GM12878 (cell line): Measurements from ENCODE around the gene TBC1D22B. TPM values are rescaled to one million over a fixed set of nuclear protein-coding genes. Genes with fewer than 3 reads are reported as not detected.

Experiments
- ATAC-seq: fragments of 200-7000 bp; cut with Tn5 transposase; 3 replicates; pipeline ENCODE4 v1.9.1; 2020; ENCODE audit warnings: mild to moderate bottlenecking, moderate library complexity
- BruUV-seq: library from RNA; stranded (reverse); fragments of 400-500 nt; replicated peaks from 2 replicates; lab custom pipeline; 2021; lab: Mats Ljungman, UMichigan
- CTCF ChIA-PET: fragments of 300-600 bp; sonication (Branson Sonifier 250); formaldehyde crosslinking; extraction: SDS; loops from one replicate; lab custom pipeline; 2021; ENCODE audit warnings: inconsistent platforms; lab: Yijun Ruan, JAX
- POLR2A ChIA-PET: fragments of 350-600 bp; formaldehyde crosslinking; extraction: SDS; loops from one replicate; lab custom pipeline; 2021; ENCODE audit warnings: inconsistent platforms; lab: Charles Lee
- RAD21 ChIA-PET: fragments of 300-600 bp; sonication (Branson Sonifier 250); formaldehyde crosslinking; loops from one replicate; lab custom pipeline; 2023; ENCODE audit warnings: antibody characterized with exemption; ENCODE audit not compliant: unreplicated experiment; lab: Charles Lee
- SMC1A ChIA-PET: fragments of 300-600 bp; sonication (Branson Sonifier 250); formaldehyde crosslinking; loops from one replicate; lab custom pipeline; 2023; ENCODE audit not compliant: unreplicated experiment, uncharacterized antibody; lab: Charles Lee
- DNase-seq: peaks from one replicate; pipeline ENCODE4 v3.0.0-alpha.2; 2011; ENCODE audit warnings: low read depth, low spot score
- FAIRE-seq: peaks from 3 replicates; lab custom pipeline; 2011; peaks lifted over from hg19 to GRCh38; lab: Jason Lieb, UNC
- H2AFZ ChIP-seq: 2 replicates; pipeline ENCODE4 v1.6.0; 2011; ENCODE audit warnings: low read depth, low read length, control low read depth; ENCODE audit not compliant: control insufficient read depth
- H3K27ac ChIP-seq: 2 replicates; pipeline ENCODE4 v1.5.1; 2011; ENCODE audit warnings: control low read depth; ENCODE audit not compliant: control insufficient read depth, insufficient read depth
- H3K27me3 ChIP-seq, 2 experiments: replicated peaks in 1 of 2; 2 replicates each; pipeline versions ENCODE4 v1.6.0 to v1.6.1; 2011; ENCODE audit warnings: low read length in 1 of 2; ENCODE audit not compliant: control insufficient read depth in 2 of 2, insufficient read depth in 2 of 2
- H3K36me3 ChIP-seq, 2 experiments: 2 replicates each; pipeline ENCODE4 v1.5.1; 2011; ENCODE audit warnings: low read length in 1 of 2; ENCODE audit not compliant: control insufficient read depth in 2 of 2, insufficient read depth in 2 of 2
- H3K4me1 ChIP-seq: 2 replicates; pipeline ENCODE4 v1.6.1; 2011; ENCODE audit warnings: mild to moderate bottlenecking, low read length, moderate library complexity, mixed read lengths; ENCODE audit not compliant: control insufficient read depth, insufficient read depth
- H3K4me2 ChIP-seq: 2 replicates; pipeline ENCODE4 v1.6.0; 2011; ENCODE audit warnings: control low read depth; ENCODE audit not compliant: control insufficient read depth, insufficient read depth
- H3K4me3 ChIP-seq: fragments of 200-600 bp; sonication (generic); 2 replicates; pipeline ENCODE4 v1.5.1; 2016
- H3K79me2 ChIP-seq: 2 replicates; pipeline ENCODE4 v1.6.0; 2011; ENCODE audit warnings: low read length; ENCODE audit not compliant: control insufficient read depth, insufficient read depth
- H3K9ac ChIP-seq: 2 replicates; pipeline ENCODE4 v1.8.0; 2011; ENCODE audit warnings: low read length, control low read depth, mixed read lengths; ENCODE audit not compliant: control insufficient read depth, insufficient read depth
- H3K9me3 ChIP-seq: replicated peaks from 3 replicates; pipeline ENCODE4 v1.5.1; 2011; ENCODE audit warnings: mild to moderate bottlenecking, low read length; ENCODE audit not compliant: control insufficient read depth, insufficient read depth
- H4K20me1 ChIP-seq: 2 replicates; pipeline ENCODE4 v1.6.0; 2011; ENCODE audit not compliant: control insufficient read depth, insufficient read depth
- BHLHE40 ChIP-seq, 2 experiments: fragments of 450-650 bp in 1 of 2; IDR thresholded peaks; 2 replicates each; pipeline ENCODE4 v1.6.1; 2011 to 2017; ENCODE audit warnings: low read depth in 2 of 2, borderline replicate concordance in 1 of 2, improper control_type of control experiment in 1 of 2, low read length in 1 of 2, mild to moderate bottlenecking in 1 of 2
- CBFB ChIP-seq: IDR thresholded peaks from 2 replicates; pipeline ENCODE4 v1.6.1; 2016; ENCODE audit warnings: antibody characterized with exemption, low read depth
- ESRRA ChIP-seq: IDR thresholded peaks from 2 replicates; pipeline ENCODE4 v1.6.1; 2012; ENCODE audit warnings: mild to moderate bottlenecking, low read length, improper control_type of control experiment
- PBX3 ChIP-seq: IDR thresholded peaks from 2 replicates; pipeline ENCODE4 v1.6.1; 2011; ENCODE audit warnings: mild to moderate bottlenecking, low read depth, low read length, moderate library complexity; ENCODE audit not compliant: insufficient replicate concordance
- POLR2AphosphoS5 ChIP-seq: IDR thresholded peaks from 2 replicates; pipeline ENCODE4 v1.6.1; 2011; ENCODE audit warnings: mild to moderate bottlenecking, low read length, inconsistent platforms
- RAD21 ChIP-seq: IDR thresholded peaks from 2 replicates; pipeline ENCODE4 v1.6.1; 2011; ENCODE audit warnings: mild to moderate bottlenecking, low read depth, low read length, moderate library complexity; ENCODE audit not compliant: insufficient read depth
- RUNX3 ChIP-seq: IDR thresholded peaks from 2 replicates; pipeline ENCODE4 v1.6.1; 2012; ENCODE audit warnings: low read length, inconsistent platforms
- SMC3 ChIP-seq: IDR thresholded peaks from 2 replicates; pipeline ENCODE4 v1.6.1; 2011; ENCODE audit warnings: low read length, improper control_type of control experiment, borderline replicate concordance
- TBL1XR1 ChIP-seq: IDR thresholded peaks from 2 replicates; pipeline ENCODE4 v1.6.1; 2012; ENCODE audit warnings: low read depth, low read length, improper control_type of control experiment
- ZNF384 ChIP-seq: IDR thresholded peaks from 2 replicates; pipeline ENCODE4 v1.6.1; 2012; ENCODE audit warnings: low read depth, mild to moderate bottlenecking, low read length, improper control_type of control experiment, borderline replicate concordance
- WGBS: methylation state at CpG from one replicate; pipeline ENCODE4 v1.1.6; 2016; ENCODE audit warnings: low lambda C conversion rate; ENCODE audit not compliant: insufficient replicate concordance, insufficient coverage; ENCODE audit errors: missing lambda C conversion rate; 5-methylcytosine and 5-hydroxymethylcytosine counted together
- in situ Hi-C: fragments of 300-500 bp; cut with MboI; formaldehyde crosslinking; loops from 9 replicates; pipeline ENCODE4 v1.14.3; 2018; ENCODE audit warnings: mixed read lengths
- intact Hi-C: fragments of 100-400 bp; cut with micrococcal nuclease; formaldehyde crosslinking; loops from one replicate; pipeline ENCODE4 v1.14.2; 2022; ENCODE audit not compliant: unreplicated experiment
- polyA plus RNA-seq, 11 experiments: library from polyadenylated mRNA; depleted of rRNA in 4 of 11; unstranded in 6 of 11; stranded (reverse) in 5 of 11; fragments of >200 nt; fragmentation: Nextera tagmentation in 4 of 11; fragmentation: Illumina TruSeq in 1 of 11; extraction: Ambion mirVana in 4 of 11; extraction: Trizol in 1 of 11; gene quantifications; 1 replicate in 1 of 11; 2 replicates in 10 of 11; pipeline versions ENCODE4 v1.2.1 to v1.2.3, GENCODE V29; 2011 to 2016; ENCODE audit warnings: inconsistent platforms in 2 of 11, missing spikeins in 2 of 11, low read depth in 1 of 11
- total RNA-seq, 4 experiments: library from RNA; depleted of rRNA in 3 of 4; stranded (reverse); fragments of >200 nt in 3 of 4; fragmentation: Illumina TruSeq in 1 of 4; extraction: Trizol in 1 of 4; gene quantifications; 2 replicates each; pipeline versions ENCODE4 v1.2.1 to v1.2.3, GENCODE V29; 2013 to 2021
- TF ChIP-seq, protein P1 (sequence below): fragments of 450-650 bp; IDR thresholded peaks from 2 replicates; pipeline ENCODE4 v1.6.1; 2016; ENCODE audit warnings: mild to moderate bottlenecking
- TF ChIP-seq, protein P2 (sequence below), 3 experiments: IDR thresholded peaks in 2 of 3; conservative IDR thresholded peaks in 1 of 3; 2 replicates each; pipeline ENCODE4 v1.5.1; 2011; ENCODE audit warnings: low read depth in 3 of 3, low read length in 3 of 3, mild to moderate bottlenecking in 3 of 3, control low read depth in 2 of 3, moderate library complexity in 2 of 3, inconsistent platforms in 1 of 3, mixed read lengths in 1 of 3; ENCODE audit not compliant: control insufficient read depth in 2 of 3, insufficient read depth in 1 of 3; ENCODE audit errors: extremely low read depth in 1 of 3

TBC1D22B gene
- total and polyA plus RNA-seq, 10 of the 15 experiments (the other 5 are each of a cell fraction or from before 2014, with no cell fraction given): 3.4 to 18.7 (median 14.1) TPM

DNA sequence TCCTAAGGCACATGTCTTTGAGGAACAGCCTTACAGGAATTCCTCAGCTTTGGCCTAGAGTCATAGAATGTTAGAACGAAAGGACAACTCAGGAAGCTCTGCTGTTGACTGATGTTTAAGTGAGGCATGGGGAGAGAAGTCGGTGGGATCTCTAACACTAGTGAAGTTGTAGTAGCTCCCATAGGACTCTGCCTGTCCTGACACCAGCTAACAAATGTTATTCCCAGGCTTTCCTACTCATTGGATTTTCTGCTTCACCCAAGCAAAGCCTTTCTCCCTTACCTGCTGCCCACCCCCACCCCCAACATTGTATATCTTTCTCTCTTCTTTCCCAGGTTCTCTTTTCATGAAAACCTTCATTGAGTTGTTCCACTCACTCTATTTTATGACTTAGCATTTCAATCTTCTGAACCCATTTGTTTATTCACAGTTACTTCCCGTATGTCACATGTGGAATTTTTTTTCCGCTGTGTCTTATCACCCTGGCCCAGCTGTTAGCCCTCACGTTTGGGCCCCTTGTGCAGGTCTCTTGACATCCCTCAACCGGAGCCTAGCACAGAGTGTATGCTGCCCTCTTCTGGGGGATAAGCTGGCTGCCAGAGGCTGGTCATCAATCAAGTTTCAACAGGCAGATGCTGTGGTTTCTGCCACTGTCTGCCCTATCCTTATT is 57.0 kb downstream of the TBC1D22B start:
- CTCF ChIA-PET: interaction anchor here (0.7 to 8.8 kb wide), 28 partner anchors 10 to 549 kb away, joined by 3 to 112 read pairs (median 4); partner anchors contain the start of genes TBC1D22B and TMEM217

More for the DNA sequence above, 57.0 kb downstream of the TBC1D22B start:
- ATAC-seq: peak; percentile 89
- POLR2A ChIA-PET: interaction anchor here (0.6 kb wide), 1 partner anchor 38 kb away, joined by 5 read pairs; no protein-coding TSS in a partner anchor
- peaks cover 19% of the 10 kb centered on the region for H3K4me1 ChIP-seq
- H4K20me1 ChIP-seq: no peaks in the 10 kb centered on the region
- intact Hi-C loops: no loop called here
- H3K36me3 ChIP-seq: peaks cover 6 to 29% of the 10 kb centered on the region in 2 experiments
- no TSS peak for BruUV-seq
- H2AFZ ChIP-seq: no peak overlapping the region
- H3K9me3 ChIP-seq: no peaks in the 10 kb centered on the region
- peak; percentile 89 for TF ChIP-seq PBX3
- no peak for TF ChIP-seq ZNF384
- TF ChIP-seq BHLHE40 (IDR thresholded peaks at IDR 0.05; ENCODE audit: borderline replicate concordance in 1 of 2, low read depth in 2 of 2, low read length in 1 of 2): peak; percentile 62 to 65; a peak in 3 of 4 replicates
- TF ChIP-seq, protein P1, sequence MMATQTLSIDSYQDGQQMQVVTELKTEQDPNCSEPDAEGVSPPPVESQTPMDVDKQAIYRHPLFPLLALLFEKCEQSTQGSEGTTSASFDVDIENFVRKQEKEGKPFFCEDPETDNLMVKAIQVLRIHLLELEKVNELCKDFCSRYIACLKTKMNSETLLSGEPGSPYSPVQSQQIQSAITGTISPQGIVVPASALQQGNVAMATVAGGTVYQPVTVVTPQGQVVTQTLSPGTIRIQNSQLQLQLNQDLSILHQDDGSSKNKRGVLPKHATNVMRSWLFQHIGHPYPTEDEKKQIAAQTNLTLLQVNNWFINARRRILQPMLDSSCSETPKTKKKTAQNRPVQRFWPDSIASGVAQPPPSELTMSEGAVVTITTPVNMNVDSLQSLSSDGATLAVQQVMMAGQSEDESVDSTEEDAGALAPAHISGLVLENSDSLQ: peak; percentile 89
- TF ChIP-seq RUNX3: peak; percentile 40; the same call in 1 of the 2 replicates
- peak; percentile 37 for TF ChIP-seq SMC3
- no peak for TF ChIP-seq POLR2AphosphoS5
- TF ChIP-seq TBL1XR1: no peak
- peak; percentile 73 for TF ChIP-seq RAD21
- TF ChIP-seq, protein P2, sequence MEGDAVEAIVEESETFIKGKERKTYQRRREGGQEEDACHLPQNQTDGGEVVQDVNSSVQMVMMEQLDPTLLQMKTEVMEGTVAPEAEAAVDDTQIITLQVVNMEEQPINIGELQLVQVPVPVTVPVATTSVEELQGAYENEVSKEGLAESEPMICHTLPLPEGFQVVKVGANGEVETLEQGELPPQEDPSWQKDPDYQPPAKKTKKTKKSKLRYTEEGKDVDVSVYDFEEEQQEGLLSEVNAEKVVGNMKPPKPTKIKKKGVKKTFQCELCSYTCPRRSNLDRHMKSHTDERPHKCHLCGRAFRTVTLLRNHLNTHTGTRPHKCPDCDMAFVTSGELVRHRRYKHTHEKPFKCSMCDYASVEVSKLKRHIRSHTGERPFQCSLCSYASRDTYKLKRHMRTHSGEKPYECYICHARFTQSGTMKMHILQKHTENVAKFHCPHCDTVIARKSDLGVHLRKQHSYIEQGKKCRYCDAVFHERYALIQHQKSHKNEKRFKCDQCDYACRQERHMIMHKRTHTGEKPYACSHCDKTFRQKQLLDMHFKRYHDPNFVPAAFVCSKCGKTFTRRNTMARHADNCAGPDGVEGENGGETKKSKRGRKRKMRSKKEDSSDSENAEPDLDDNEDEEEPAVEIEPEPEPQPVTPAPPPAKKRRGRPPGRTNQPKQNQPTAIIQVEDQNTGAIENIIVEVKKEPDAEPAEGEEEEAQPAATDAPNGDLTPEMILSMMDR (IDR thresholded peaks at IDR 0.05 in 2 of 3, conservative IDR thresholded peaks at IDR 0.05 in 1 of 3; ENCODE audit: control insufficient read depth in 2 of 3, extremely low read depth in 1 of 3, insufficient read depth in 1 of 3, low read depth in 3 of 3, low read length in 3 of 3): peak; percentile 63 to 74 (median 73)
- no peak for TF ChIP-seq CBFB
- TF ChIP-seq ESRRA: no peak
- TF ChIP-seq, all 136 proteins: peak for 7
- FAIRE-seq (no peak), DNase-seq (no peak)
- Histone ChIP-seq H3K79me2 (no peaks in the 10 kb centered on the region), H3K27ac (no peak overlapping the region), H3K9ac (no peak overlapping the region), H3K27me3 (no peaks in the 10 kb centered on the region), H3K4me2 (no peak overlapping the region), H3K4me3 (no peak overlapping the region)
- in situ Hi-C loops: no loop called here
- WGBS: 65% methylated on average over 6 of the region's 6 CpGs
- ChIA-PET SMC1A (interaction anchor here (0.8 to 3.8 kb wide), 14 partner anchors 8 to 142 kb away, joined by 3 to 25 read pairs (median 4); no protein-coding TSS in a partner anchor), RAD21 (interaction anchor here (0.5 to 2.2 kb wide), 12 partner anchors 9 to 297 kb away, joined by 3 to 12 read pairs (median 4); partner anchors contain the start of genes TBC1D22B and TMEM217)
